ENCODE data around the gene C2orf80. TPM values are rescaled to one million over a fixed set of nuclear protein-coding genes. Genes with fewer than 3 reads are reported as not detected.
A peak's percentile ranks its signal among the peaks of the same experiment; 100 is the strongest.

C2orf80 gene
- total and polyA plus RNA-seq, 4 donors = 6.4 to 35.4 (median 23.3) TPM

- Histone ChIP-seq H3K27me3 (ENCODE audit: control insufficient read depth, insufficient read depth, low read length) (no peaks in the 10 kb centered on the region), H3K9me3 (ENCODE audit: control insufficient read depth, insufficient read depth, low read length) (no peaks in the 10 kb centered on the region), H3K36me3 (ENCODE audit: control insufficient read depth, insufficient read depth, low read length) (no peaks in the 10 kb centered on the region), H3K27ac (ENCODE audit: low read depth, low read length) (no peak overlapping the region), H3K4me1 (ENCODE audit: control insufficient read depth, insufficient read depth, low read length) (no peaks in the 10 kb centered on the region), H3K4me3 (ENCODE audit: low read depth, low read length) (no peak overlapping the region)
- no peak for DNase-seq (ENCODE audit: low read depth in 4 of 6, low spot score in 6 of 6)
- WGBS (ENCODE audit: insufficient coverage) = no CpG with 5 or more reads among the region's 2 CpGs
Observed at GRCh38 chr2:208156439-208156838, 33.4 kb downstream of the C2orf80 start.

- no peak overlapping the region for H3K27ac ChIP-seq (ENCODE audit: low read depth, low read length)
- no peak for DNase-seq (ENCODE audit: low read depth in 4 of 6, low spot score in 6 of 6)
- H3K4me1 ChIP-seq (ENCODE audit: control insufficient read depth, insufficient read depth, low read length) = no peaks in the 10 kb centered on the region
- no peaks in the 10 kb centered on the region for H3K36me3 ChIP-seq (ENCODE audit: control insufficient read depth, insufficient read depth, low read length)
- H3K27me3 ChIP-seq (ENCODE audit: control insufficient read depth, insufficient read depth, low read length) = no peaks in the 10 kb centered on the region
- H3K4me3 ChIP-seq (ENCODE audit: low read depth, low read length) = no peak overlapping the region
- H3K9me3 ChIP-seq (ENCODE audit: control insufficient read depth, insufficient read depth, low read length) = no peaks in the 10 kb centered on the region
Observed at GRCh38 chr2:208153156-208153555, 36.7 kb downstream of the C2orf80 start.

GRCh38 chr2:208150956-208151355 lies 38.9 kb downstream of the C2orf80 start:
- no peaks in the 10 kb centered on the region for H3K9me3 ChIP-seq (ENCODE audit: control insufficient read depth, insufficient read depth, low read length)
- no peaks in the 10 kb centered on the region for H3K4me1 ChIP-seq (ENCODE audit: control insufficient read depth, insufficient read depth, low read length)
- H3K36me3 ChIP-seq (ENCODE audit: control insufficient read depth, insufficient read depth, low read length) = no peaks in the 10 kb centered on the region
- no peak overlapping the region for H3K27ac ChIP-seq (ENCODE audit: low read depth, low read length)
- WGBS (ENCODE audit: insufficient coverage) = no CpG with 5 or more reads among the region's 1 CpG
- H3K27me3 ChIP-seq (ENCODE audit: control insufficient read depth, insufficient read depth, low read length) = no peaks in the 10 kb centered on the region
- DNase-seq (ENCODE audit: low read depth in 4 of 6, low spot score in 6 of 6) = no peak
- H3K4me3 ChIP-seq (ENCODE audit: low read depth, low read length) = no peak overlapping the region

- DNase-seq (ENCODE audit: low read depth in 4 of 6, low spot score in 6 of 6) = no peak
- Histone ChIP-seq H3K4me3 (ENCODE audit: low read depth, low read length) (no peak overlapping the region), H3K27ac (ENCODE audit: low read depth, low read length) (no peak overlapping the region), H3K36me3 (ENCODE audit: control insufficient read depth, insufficient read depth, low read length) (no peaks in the 10 kb centered on the region), H3K4me1 (ENCODE audit: control insufficient read depth, insufficient read depth, low read length) (no peaks in the 10 kb centered on the region), H3K9me3 (ENCODE audit: control insufficient read depth, insufficient read depth, low read length) (no peaks in the 10 kb centered on the region), H3K27me3 (ENCODE audit: control insufficient read depth, insufficient read depth, low read length) (no peaks in the 10 kb centered on the region)
Observed at GRCh38 chr2:208150094-208150493, 39.7 kb downstream of the C2orf80 start.

GRCh38 chr2:208148803-208149202 lies 41.0 kb downstream of the C2orf80 start:
- no peaks in the 10 kb centered on the region for H3K27me3 ChIP-seq (ENCODE audit: control insufficient read depth, insufficient read depth, low read length)
- H3K36me3 ChIP-seq (ENCODE audit: control insufficient read depth, insufficient read depth, low read length) = no peaks in the 10 kb centered on the region
- no peak overlapping the region for H3K4me3 ChIP-seq (ENCODE audit: low read depth, low read length)
- no peaks in the 10 kb centered on the region for H3K4me1 ChIP-seq (ENCODE audit: control insufficient read depth, insufficient read depth, low read length)
- no peak for DNase-seq (ENCODE audit: low read depth in 4 of 6, low spot score in 6 of 6)
- no peaks in the 10 kb centered on the region for H3K9me3 ChIP-seq (ENCODE audit: control insufficient read depth, insufficient read depth, low read length)
- 50% methylated on average over 1 of the region's 2 CpGs for WGBS (ENCODE audit: insufficient coverage)
- H3K27ac ChIP-seq (ENCODE audit: low read depth, low read length) = no peak overlapping the region

GRCh38 chr2:208147759-208148158 lies 42.1 kb downstream of the C2orf80 start:
- no peak for DNase-seq (ENCODE audit: low read depth in 4 of 6, low spot score in 6 of 6)
- Histone ChIP-seq H3K4me3 (ENCODE audit: low read depth, low read length) (no peak overlapping the region), H3K27me3 (ENCODE audit: control insufficient read depth, insufficient read depth, low read length) (no peaks in the 10 kb centered on the region), H3K9me3 (ENCODE audit: control insufficient read depth, insufficient read depth, low read length) (no peaks in the 10 kb centered on the region), H3K36me3 (ENCODE audit: control insufficient read depth, insufficient read depth, low read length) (no peaks in the 10 kb centered on the region), H3K4me1 (ENCODE audit: control insufficient read depth, insufficient read depth, low read length) (no peaks in the 10 kb centered on the region), H3K27ac (ENCODE audit: low read depth, low read length) (no peak overlapping the region)
- 86% methylated on average over 3 of the region's 3 CpGs for WGBS (ENCODE audit: insufficient coverage)

- no peaks in the 10 kb centered on the region for H3K27me3 ChIP-seq (ENCODE audit: control insufficient read depth, insufficient read depth, low read length)
- no peak overlapping the region for H3K27ac ChIP-seq (ENCODE audit: low read depth, low read length)
- H3K9me3 ChIP-seq (ENCODE audit: control insufficient read depth, insufficient read depth, low read length) = no peaks in the 10 kb centered on the region
- no peaks in the 10 kb centered on the region for H3K36me3 ChIP-seq (ENCODE audit: control insufficient read depth, insufficient read depth, low read length)
- peaks cover 2% of the 10 kb centered on the region for H3K4me1 ChIP-seq (ENCODE audit: control insufficient read depth, insufficient read depth, low read length)
- no peak overlapping the region for H3K4me3 ChIP-seq (ENCODE audit: low read depth, low read length)
- no peak for DNase-seq (ENCODE audit: low read depth in 4 of 6, low spot score in 6 of 6)
Observed at GRCh38 chr2:208147008-208147407, 42.8 kb downstream of the C2orf80 start.

- H3K4me3 ChIP-seq (ENCODE audit: low read depth, low read length) = no peak within 1 kb of the TSS
- no peak for DNase-seq (ENCODE audit: low read depth in 4 of 6, low spot score in 6 of 6)
- no peak within 1 kb of the TSS for H3K27ac ChIP-seq (ENCODE audit: low read depth, low read length)
- H3K4me1 ChIP-seq (ENCODE audit: control insufficient read depth, insufficient read depth, low read length) = peaks cover 2% of the 10 kb centered on the region
- no peaks in the 10 kb centered on the region for H3K9me3 ChIP-seq (ENCODE audit: control insufficient read depth, insufficient read depth, low read length)
- H3K27me3 ChIP-seq (ENCODE audit: control insufficient read depth, insufficient read depth, low read length) = no peaks in the 10 kb centered on the region
- WGBS (ENCODE audit: insufficient coverage) = 76% methylated on average over 3 of the region's 6 CpGs
- no peaks in the 10 kb centered on the region for H3K36me3 ChIP-seq (ENCODE audit: control insufficient read depth, insufficient read depth, low read length)
Observed at GRCh38 chr2:208146006-208146405, 43.8 kb downstream of the C2orf80 start, which contains the start of gene CRYGB. TSS of gene CRYGB (minus strand) at chr2:208146158. CDS start at chr2:208146120, 38 bp downstream.

- Histone ChIP-seq H3K9me3 (ENCODE audit: control insufficient read depth, insufficient read depth, low read length) (no peaks in the 10 kb centered on the region), H3K4me3 (ENCODE audit: low read depth, low read length) (no peak overlapping the region), H3K27ac (ENCODE audit: low read depth, low read length) (no peak overlapping the region), H3K27me3 (ENCODE audit: control insufficient read depth, insufficient read depth, low read length) (no peaks in the 10 kb centered on the region), H3K36me3 (ENCODE audit: control insufficient read depth, insufficient read depth, low read length) (no peaks in the 10 kb centered on the region), H3K4me1 (ENCODE audit: control insufficient read depth, insufficient read depth, low read length) (peaks cover 2% of the 10 kb centered on the region)
- 64% methylated on average over 5 of the region's 14 CpGs for WGBS (ENCODE audit: insufficient coverage)
- no peak for DNase-seq (ENCODE audit: low read depth in 4 of 6, low spot score in 6 of 6)
Observed at GRCh38 chr2:208142925-208143799, 46.7 kb downstream of the C2orf80 start.

GRCh38 chr2:208142240-208142924 lies 47.4 kb downstream of the C2orf80 start:
- Histone ChIP-seq H3K4me3 (ENCODE audit: low read depth, low read length) (no peak overlapping the region), H3K36me3 (ENCODE audit: control insufficient read depth, insufficient read depth, low read length) (no peaks in the 10 kb centered on the region), H3K27me3 (ENCODE audit: control insufficient read depth, insufficient read depth, low read length) (no peaks in the 10 kb centered on the region), H3K27ac (ENCODE audit: low read depth, low read length) (no peak overlapping the region), H3K4me1 (ENCODE audit: control insufficient read depth, insufficient read depth, low read length) (peaks cover 2% of the 10 kb centered on the region), H3K9me3 (ENCODE audit: control insufficient read depth, insufficient read depth, low read length) (no peaks in the 10 kb centered on the region)
- DNase-seq (ENCODE audit: low read depth in 4 of 6, low spot score in 6 of 6) = peak in 2 of 6 donors; percentile 60 to 85
- 28% methylated on average over 4 of the region's 8 CpGs for WGBS (ENCODE audit: insufficient coverage)

Measured in spinal cord (tissue), 10 donors.